ENCODE results near the gene SCAMP2. TPM values are rescaled to one million over a fixed set of nuclear protein-coding genes. Genes with fewer than 3 reads are reported as not detected.

SCAMP2 gene
- total and polyA plus RNA-seq, 10 of the 15 experiments (the other 5 are each of a cell fraction or from before 2014, with no cell fraction given) = 10.9 to 158 (median 99.6) TPM

- TF ChIP-seq RELB (IDR thresholded peaks at IDR 0.05; ENCODE audit: low read depth) = no peak
- TF ChIP-seq STAT3 (IDR thresholded peaks at IDR 0.05; ENCODE audit: low read depth, low read length) = no peak
- TF ChIP-seq CHD4 (IDR thresholded peaks at IDR 0.05) = no peak
- TF ChIP-seq MTA2 (IDR thresholded peaks at IDR 0.05; ENCODE audit: low read depth) = no peak
Observed at GRCh38 chr15:74904190-74904805, 31.1 kb upstream of the SCAMP2 start (continued).

- SMC1A ChIA-PET (ENCODE audit: uncharacterized antibody, unreplicated experiment) = interaction anchor here (1.0 to 4.9 kb wide), 8 partner anchors 15 to 135 kb away, joined by 3 to 52 read pairs (median 6); partner anchors contain the start of gene ULK3
- FAIRE-seq (no peak), DNase-seq (ENCODE audit: low read depth, low spot score) (no peak), ATAC-seq (no peak)
- H3K27ac ChIP-seq (ENCODE audit: control insufficient read depth, insufficient read depth) = no peak overlapping the region
- H3K4me2 ChIP-seq (ENCODE audit: control insufficient read depth, insufficient read depth) = no peak overlapping the region
- intact Hi-C loops (cut with micrococcal nuclease; ENCODE audit: unreplicated experiment) (loop anchor here (5.0 kb wide), 3 partner anchors 46 to 131 kb away; partner anchors contain the start of gene ULK3), in situ Hi-C loops (cut with MboI) (no loop called here)
- H4K20me1 ChIP-seq (ENCODE audit: control insufficient read depth, insufficient read depth) = no peaks in the 10 kb centered on the region
- H3K9ac ChIP-seq (ENCODE audit: control insufficient read depth, insufficient read depth, low read length) = no peak overlapping the region
- no peaks in the 10 kb centered on the region for H3K27me3 ChIP-seq (replicated peaks in 1 of 2; ENCODE audit: control insufficient read depth in 2 of 2, insufficient read depth in 2 of 2, low read length in 1 of 2)
- no TSS peak for BruUV-seq (replicated peaks)
- 100% methylated on average over 1 of the region's 1 CpG for WGBS (ENCODE audit: insufficient coverage, insufficient replicate concordance, low lambda C conversion rate, missing lambda C conversion rate)
- RAD21 ChIA-PET (ENCODE audit: unreplicated experiment) = interaction anchor here (0.6 to 5.4 kb wide), 7 partner anchors 45 to 803 kb away, joined by 3 to 53 read pairs (median 6); partner anchors contain the start of gene ULK3
- no peak overlapping the region for H2AFZ ChIP-seq (ENCODE audit: control insufficient read depth, low read depth, low read length)
- peaks cover 11% of the 10 kb centered on the region for H3K4me1 ChIP-seq (ENCODE audit: control insufficient read depth, insufficient read depth, low read length)
- no peaks in the 10 kb centered on the region for H3K9me3 ChIP-seq (replicated peaks; ENCODE audit: control insufficient read depth, insufficient read depth, low read length)
- peaks cover 15% of the 10 kb centered on the region for H3K79me2 ChIP-seq (ENCODE audit: control insufficient read depth, insufficient read depth, low read length)
- H3K4me3 ChIP-seq = no peak overlapping the region
- POLR2A ChIA-PET = interaction anchor here (0.6 to 1.8 kb wide), 8 partner anchors 9 to 134 kb away, joined by 3 to 8 read pairs (median 4); no protein-coding TSS in a partner anchor
- peaks cover 12 to 20% of the 10 kb centered on the region in 2 experiments; a peak in 3 of 4 replicates for H3K36me3 ChIP-seq (ENCODE audit: control insufficient read depth in 2 of 2, insufficient read depth in 2 of 2, low read length in 1 of 2)
- CTCF ChIA-PET = interaction anchor here (0.6 to 8.9 kb wide), 14 partner anchors 11 to 269 kb away, joined by 3 to 129 read pairs (median 12); partner anchors contain the start of genes MPI and SCAMP2
- TF ChIP-seq RELB (IDR thresholded peaks at IDR 0.05; ENCODE audit: low read depth) (no peak), CBFB (IDR thresholded peaks at IDR 0.05; ENCODE audit: low read depth) (no peak), RCOR1 (conservative IDR thresholded peaks at IDR 0.05; ENCODE audit: low read depth, low read length) (no peak), NRF1 (conservative IDR thresholded peaks at IDR 0.05; ENCODE audit: low read depth, low read length) (no peak), KAT2A (conservative IDR thresholded peaks at IDR 0.05; ENCODE audit: control insufficient read depth, low read depth, low read length) (no peak), NFYB (IDR thresholded peaks at IDR 0.05; ENCODE audit: insufficient read depth, low read depth, low read length) (no peak), BCLAF1 (IDR thresholded peaks at IDR 0.05) (no peak)
- TF ChIP-seq, protein P1, sequence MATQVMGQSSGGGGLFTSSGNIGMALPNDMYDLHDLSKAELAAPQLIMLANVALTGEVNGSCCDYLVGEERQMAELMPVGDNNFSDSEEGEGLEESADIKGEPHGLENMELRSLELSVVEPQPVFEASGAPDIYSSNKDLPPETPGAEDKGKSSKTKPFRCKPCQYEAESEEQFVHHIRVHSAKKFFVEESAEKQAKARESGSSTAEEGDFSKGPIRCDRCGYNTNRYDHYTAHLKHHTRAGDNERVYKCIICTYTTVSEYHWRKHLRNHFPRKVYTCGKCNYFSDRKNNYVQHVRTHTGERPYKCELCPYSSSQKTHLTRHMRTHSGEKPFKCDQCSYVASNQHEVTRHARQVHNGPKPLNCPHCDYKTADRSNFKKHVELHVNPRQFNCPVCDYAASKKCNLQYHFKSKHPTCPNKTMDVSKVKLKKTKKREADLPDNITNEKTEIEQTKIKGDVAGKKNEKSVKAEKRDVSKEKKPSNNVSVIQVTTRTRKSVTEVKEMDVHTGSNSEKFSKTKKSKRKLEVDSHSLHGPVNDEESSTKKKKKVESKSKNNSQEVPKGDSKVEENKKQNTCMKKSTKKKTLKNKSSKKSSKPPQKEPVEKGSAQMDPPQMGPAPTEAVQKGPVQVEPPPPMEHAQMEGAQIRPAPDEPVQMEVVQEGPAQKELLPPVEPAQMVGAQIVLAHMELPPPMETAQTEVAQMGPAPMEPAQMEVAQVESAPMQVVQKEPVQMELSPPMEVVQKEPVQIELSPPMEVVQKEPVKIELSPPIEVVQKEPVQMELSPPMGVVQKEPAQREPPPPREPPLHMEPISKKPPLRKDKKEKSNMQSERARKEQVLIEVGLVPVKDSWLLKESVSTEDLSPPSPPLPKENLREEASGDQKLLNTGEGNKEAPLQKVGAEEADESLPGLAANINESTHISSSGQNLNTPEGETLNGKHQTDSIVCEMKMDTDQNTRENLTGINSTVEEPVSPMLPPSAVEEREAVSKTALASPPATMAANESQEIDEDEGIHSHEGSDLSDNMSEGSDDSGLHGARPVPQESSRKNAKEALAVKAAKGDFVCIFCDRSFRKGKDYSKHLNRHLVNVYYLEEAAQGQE (IDR thresholded peaks at IDR 0.05; ENCODE audit: low read depth, low read length) = no peak
Observed at GRCh38 chr15:74903676-74904075, 30.5 kb upstream of the SCAMP2 start.
